Lung microvascular endothelial cell (primary cell): ENCODE results near the gene KLK1. TPM values are rescaled to one million over a fixed set of nuclear protein-coding genes. Genes with fewer than 3 reads are reported as not detected.
"Not testable (repeated sequence)": the region's sequence is repeated elsewhere in the genome, so short reads cannot be mapped to it uniquely, and the experiment has no call there.

Experiments
- DNase-seq, 2 donors: peaks; one replicate each; pipeline versions ENCODE4 v3.0.0 to v3.0.0-alpha.2; 2010; ENCODE audit warnings: low read depth in 2 of 2
- total RNA-seq: library from RNA; depleted of rRNA; stranded (reverse); fragments of >200 nt; gene quantifications from 2 replicates; pipeline ENCODE4 v1.2.1, GENCODE V29; 2014

Gene KLK1
- total RNA-seq, 1 donor from 2014 or later: not detected

GRCh38 chr19:50770164-50770563 is 53.4 kb downstream of the KLK1 start, which contains the start of gene GPR32:
Gene GPR32 (plus strand): TSS chr19:50770464. CDS start chr19:50770601, 137 bp downstream.
- not testable (repeated sequence) for DNase-seq

Other genes starting within 250 kb of the KLK1 start
- gene SYT3, start 183.9 kb downstream of the KLK1 start, total RNA-seq: under 0.01 TPM in 2 replicates
- gene C19orf81, start 174.3 kb downstream of the KLK1 start, total RNA-seq: 0.65 TPM in 1 of 2 replicates, not detected in the other
- gene SHANK1, start 104.0 kb downstream of the KLK1 start, total RNA-seq: 0.22 TPM in 1 of 2 replicates, not detected in the other
- 0.40 and 2.6 TPM in 2 replicates for gene CLEC11A, start 100.4 kb downstream of the KLK1 start, total RNA-seq
- gene GPR32, start 53.3 kb downstream of the KLK1 start, total RNA-seq: not detected in 2 replicates
- gene ACP4, start 33.4 kb downstream of the KLK1 start, total RNA-seq: not detected in 2 replicates
- not detected in 2 replicates for gene KLK15, start 9.8 kb upstream of the KLK1 start, total RNA-seq
- gene KLK3, start 31.1 kb upstream of the KLK1 start, total RNA-seq: not detected in 2 replicates
- not detected in 2 replicates for gene KLK2, start 49.7 kb upstream of the KLK1 start, total RNA-seq
- not detected in 2 replicates for gene KLK4, start 87.6 kb upstream of the KLK1 start, total RNA-seq
- not detected in 2 replicates for gene KLK5, start 129.3 kb upstream of the KLK1 start, total RNA-seq
- not detected in 2 replicates for gene KLK6, start 145.8 kb upstream of the KLK1 start, total RNA-seq
- not detected in 2 replicates for gene KLK7, start 160.1 kb upstream of the KLK1 start, total RNA-seq
- not detected in 2 replicates for gene KLK8, start 177.8 kb upstream of the KLK1 start, total RNA-seq
- gene KLK10, start 195.9 kb upstream of the KLK1 start, total RNA-seq: under 0.01 TPM in 1 of 2 replicates, not detected in the other
- gene KLK11, start 202.8 kb upstream of the KLK1 start, total RNA-seq: not detected in 2 replicates
- not detected in 2 replicates for gene KLK12, start 211.2 kb upstream of the KLK1 start, total RNA-seq
- not detected in 2 replicates for gene KLK13, start 241.3 kb upstream of the KLK1 start, total RNA-seq